ENCODE measurements around the gene XDH.

XDH gene

DNA sequence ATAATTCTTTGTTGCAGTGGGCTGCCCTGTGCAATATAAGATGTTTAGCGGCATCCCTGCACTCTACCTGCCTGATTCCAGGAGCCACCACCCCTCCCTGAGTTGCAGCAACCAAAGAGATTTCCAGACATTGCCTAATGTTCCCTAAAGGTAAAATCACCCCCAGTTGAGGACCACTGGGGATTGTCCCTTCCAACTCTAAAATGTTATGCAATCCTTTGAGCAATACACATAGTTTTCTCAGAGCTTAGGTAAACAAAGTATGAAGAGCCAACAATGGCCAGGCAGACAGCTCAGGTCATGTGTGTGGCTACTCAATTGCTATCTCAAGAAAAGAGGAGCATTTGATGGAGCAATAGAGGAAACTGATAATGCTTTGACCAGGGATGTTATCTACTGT, 87.0 kb downstream of the XDH start:
- DNase-seq = no peak

GRCh38 chr2:31324016-31324633, 90.4 kb downstream of the XDH start:
- DNase-seq = no peak

- DNase-seq = no peak
Measured at GRCh38 chr2:31322371-31322770, 92.2 kb downstream of the XDH start.

DNA sequence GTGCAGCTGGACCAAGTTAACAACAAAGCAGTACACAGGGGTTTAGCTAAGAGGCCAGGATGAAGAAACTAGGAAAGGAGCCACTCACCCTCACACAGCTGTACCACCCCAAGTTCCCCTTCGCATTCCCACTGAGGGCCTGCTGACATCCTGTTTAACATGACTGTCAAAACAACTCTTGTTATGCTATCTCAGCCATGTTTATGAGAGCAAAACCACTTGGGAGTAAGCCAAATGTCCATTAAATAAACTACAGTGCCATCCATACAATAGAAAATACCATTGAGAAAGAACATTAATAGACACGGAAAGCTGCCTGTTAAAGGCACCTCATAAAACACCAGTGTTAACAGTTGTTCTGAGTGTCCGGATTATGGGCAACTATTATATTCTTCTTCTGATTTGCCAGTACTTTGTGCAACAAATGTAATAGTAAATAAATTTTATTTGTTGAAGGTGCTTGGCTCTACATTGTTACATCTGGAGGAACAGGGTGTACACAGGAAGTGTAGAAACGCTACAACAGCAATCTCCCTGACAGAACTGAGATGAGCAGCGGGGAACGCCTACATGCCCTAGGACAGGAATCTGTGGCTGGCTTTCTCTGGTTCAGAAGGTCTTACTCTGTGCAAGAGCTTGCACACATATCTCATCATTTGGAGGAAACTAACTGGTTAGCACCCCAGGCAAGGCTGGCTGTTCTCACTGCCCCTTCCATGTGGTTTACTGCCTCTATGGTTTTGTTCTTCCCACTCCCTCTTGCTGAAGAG, 95.0 kb downstream of the XDH start:
- DNase-seq = no peak

DNA sequence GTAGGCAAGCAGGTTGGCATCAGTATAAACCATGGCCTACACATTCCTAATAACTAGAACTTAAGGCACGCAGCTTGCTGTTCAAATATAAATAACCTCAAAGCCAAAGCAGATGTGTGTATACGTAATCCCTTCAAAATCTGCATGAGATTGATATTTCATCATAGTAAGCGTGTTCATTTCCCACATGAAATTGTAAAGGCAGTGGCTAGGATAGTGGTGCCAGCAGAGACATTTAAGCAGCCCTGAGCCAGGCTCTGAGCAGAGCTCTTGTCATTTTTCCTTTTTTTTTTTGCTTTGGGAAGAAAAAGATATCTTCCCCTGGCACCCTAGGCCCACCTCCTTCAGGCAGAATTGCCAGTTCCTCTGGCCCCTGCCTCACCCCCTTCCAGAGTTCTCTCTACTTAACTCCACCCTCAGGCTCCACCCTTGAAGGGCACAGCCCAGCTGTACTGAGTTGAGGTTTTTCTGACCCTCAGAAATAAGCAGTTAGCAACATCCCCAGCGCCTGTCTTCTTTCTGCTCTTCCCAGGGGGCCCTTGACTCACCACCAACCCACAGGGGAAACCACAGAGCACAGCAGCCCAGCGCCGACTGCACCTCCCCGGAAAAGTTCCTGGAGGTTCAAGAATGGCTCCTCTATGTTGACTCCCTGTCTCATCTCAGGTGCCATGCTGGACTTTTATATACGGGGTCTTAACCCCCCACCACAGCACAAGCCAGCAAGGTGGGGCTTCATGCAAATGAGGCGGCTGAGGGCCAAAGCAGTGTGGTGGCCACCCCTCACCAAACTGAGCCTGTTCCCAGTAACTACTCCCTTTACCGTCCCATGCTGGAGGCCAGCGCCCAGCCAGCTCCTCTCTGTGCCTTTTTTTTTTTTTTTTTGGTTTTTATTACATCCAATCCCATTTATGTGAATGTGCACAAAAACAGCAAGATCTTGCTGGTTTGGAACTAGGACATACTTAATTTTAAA, 95.9 kb downstream of the XDH start:
- peak; percentile 57 for DNase-seq

- no peak for DNase-seq
Measured at GRCh38 chr2:31317396-31317795, 97.1 kb downstream of the XDH start.

- no peak for DNase-seq
Measured at GRCh38 chr2:31314761-31315160, 99.8 kb downstream of the XDH start.

DNA sequence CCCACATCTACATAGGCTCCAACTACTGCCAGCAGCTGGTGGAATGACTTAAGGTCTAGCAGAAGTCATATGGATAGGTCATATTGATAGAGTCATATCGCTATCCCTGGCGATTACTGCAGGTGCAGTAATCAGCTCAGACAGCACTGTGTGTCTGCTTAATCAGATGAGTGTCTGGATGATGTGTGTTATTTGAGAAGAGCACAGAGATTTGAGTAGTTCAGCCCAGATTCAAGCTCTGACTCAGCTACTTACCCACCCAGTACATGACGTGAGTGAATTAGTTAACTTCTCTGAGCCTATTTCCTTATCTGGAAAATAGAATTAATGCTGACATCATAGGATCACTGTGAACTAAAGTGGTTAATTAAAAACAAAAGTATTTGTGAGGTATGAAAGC, 101.6 kb downstream of the XDH start:
- DNase-seq = no peak

DNA sequence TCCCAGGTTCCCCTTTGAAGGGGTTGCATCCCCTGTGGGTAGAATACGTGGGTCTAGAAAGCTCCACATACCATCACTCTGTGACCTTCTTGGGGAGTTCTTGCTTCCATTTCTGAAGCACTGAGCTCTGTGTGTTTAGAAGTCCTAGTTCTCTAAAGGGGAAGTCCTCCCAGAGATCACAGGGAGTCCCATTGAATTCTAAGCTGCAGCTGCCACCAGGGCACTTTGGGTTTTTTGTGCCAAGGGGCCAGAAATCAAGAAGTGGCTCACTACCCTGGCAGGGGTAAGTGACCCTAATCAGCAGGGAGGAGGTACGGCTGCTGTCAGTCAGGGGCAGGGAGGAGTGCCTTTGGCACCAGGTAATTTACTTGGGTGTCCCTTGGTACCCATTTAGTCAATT, 109.7 kb downstream of the XDH start:
- DNase-seq = no peak

DNA sequence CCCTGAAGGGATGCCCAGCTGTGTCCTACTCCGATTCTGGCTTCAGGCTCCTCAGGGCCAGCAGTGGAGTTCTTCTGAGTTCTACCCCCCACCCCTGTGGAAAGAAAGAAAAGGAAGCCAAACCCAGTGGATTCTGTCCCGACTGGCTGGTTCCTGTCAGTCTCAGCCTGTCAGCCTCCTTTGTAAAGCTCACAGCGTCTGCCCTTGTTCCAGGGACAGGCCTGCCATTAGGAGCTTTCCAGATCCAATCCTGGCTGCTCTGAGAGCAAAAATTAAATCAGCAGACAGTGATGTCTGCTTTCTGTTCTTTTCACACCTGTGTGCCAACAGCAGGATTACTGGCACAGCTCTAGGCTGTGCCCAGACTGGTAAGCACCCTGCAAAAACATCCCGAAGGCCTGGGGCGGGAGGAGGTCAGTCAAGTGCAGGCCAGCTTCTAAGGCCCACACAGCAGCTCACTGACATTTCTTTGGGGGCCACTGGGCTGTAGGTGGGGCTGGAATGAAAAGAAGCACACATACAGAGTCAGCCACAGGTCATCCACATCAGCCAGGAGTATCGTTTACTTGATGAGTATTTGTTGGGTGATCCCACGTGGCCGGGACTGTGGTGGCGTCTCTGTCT, 111.5 kb downstream of the XDH start:
- DNase-seq = no peak

DNA sequence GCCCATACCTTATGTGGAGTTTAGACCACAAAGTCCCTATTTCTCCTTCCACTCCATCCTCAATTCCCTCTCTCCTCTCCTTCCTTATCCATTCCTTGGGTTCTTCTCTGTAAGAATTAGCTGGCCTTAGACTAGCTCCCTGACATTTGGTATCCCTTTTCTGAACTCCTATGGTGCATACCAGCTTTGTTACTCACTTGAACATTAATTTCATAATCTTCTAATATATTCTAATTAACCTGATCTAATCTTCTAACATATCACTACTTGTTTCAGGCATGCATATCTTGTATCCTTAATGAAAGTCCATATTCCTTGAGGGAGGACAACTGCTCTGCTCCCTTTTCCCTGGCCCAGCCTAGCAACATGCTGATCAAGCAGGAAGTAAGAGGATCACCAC, 114.2 kb downstream of the XDH start:
- no peak for DNase-seq

GRCh38 chr2:31299547-31299946, 115.0 kb downstream of the XDH start:
- DNase-seq = no peak

DNA sequence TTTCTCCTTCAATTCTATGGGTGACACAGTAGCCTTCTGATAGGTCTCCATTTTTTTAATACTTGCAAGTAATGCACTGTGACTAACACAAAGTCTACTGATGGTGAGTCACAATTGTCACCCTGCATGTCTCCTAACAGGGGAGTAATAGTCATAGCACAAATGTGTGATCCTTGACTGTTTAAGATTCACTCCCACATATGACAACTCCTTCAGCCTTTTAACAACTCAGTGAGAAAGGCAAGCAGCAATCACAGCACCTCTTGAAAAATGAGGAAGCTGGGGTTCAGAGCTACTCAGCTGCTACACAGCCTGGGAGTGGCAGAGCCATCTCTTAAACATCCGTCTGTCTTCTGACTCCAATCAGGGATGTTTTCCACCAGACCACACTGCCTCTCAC, 116.8 kb downstream of the XDH start:
- DNase-seq = no peak

GRCh38 chr2:31296641-31297287, 117.8 kb downstream of the XDH start:
- DNase-seq = no peak

DNA sequence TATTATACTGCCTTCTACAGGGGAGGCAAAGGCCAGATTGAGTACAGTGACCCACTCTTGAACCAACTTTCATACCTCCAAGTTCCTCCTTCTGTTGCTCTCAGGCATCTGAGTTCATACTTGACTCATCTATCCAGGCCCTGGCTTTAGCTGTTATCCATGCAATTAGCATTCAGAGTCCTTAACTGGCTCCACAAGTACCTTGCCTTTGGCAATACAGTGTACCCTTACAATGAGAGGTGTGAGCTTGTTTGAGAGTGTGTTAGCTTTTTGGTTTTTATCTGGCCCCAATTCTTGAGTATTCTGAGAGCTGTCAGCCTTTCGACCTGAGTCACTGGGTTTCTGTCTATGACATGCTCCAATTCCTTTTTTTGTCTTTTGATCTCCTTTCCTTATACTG, 120.3 kb downstream of the XDH start:
- no peak for DNase-seq

GRCh38 chr2:31287654-31288053, 126.9 kb downstream of the XDH start:
- no peak for DNase-seq

- DNase-seq = no peak
Measured at GRCh38 chr2:31286961-31287550, 127.5 kb downstream of the XDH start.

GRCh38 chr2:31286230-31286629, 128.3 kb downstream of the XDH start:
- DNase-seq = no peak
